Hematopoietic multipotent progenitor cell (in vitro differentiated cells): ENCODE measurements around the gene MRPS18B. TPM values are rescaled to one million over a fixed set of nuclear protein-coding genes. Genes with fewer than 3 reads are reported as not detected.

Experiments
- DNase-seq, 3 donors: peaks; one replicate each; pipeline ENCODE4 v3.0.0-alpha.2; 2011 to 2015; ENCODE audit warnings: low read depth in 2 of 3, low spot score in 2 of 3
- small RNA-seq: library from RNA; depleted of rRNA; stranded (forward); fragments of <200 nt; gene quantifications from one replicate; pipeline ENCODE3, GENCODE V24; 2012
- total RNA-seq: library from RNA; depleted of rRNA; stranded (reverse); fragments of >200 nt; gene quantifications from one replicate; pipeline ENCODE4 v1.2.3, GENCODE V29; 2012

The MRPS18B gene
- total RNA-seq, 1 donor = 81.1 TPM

DNA sequence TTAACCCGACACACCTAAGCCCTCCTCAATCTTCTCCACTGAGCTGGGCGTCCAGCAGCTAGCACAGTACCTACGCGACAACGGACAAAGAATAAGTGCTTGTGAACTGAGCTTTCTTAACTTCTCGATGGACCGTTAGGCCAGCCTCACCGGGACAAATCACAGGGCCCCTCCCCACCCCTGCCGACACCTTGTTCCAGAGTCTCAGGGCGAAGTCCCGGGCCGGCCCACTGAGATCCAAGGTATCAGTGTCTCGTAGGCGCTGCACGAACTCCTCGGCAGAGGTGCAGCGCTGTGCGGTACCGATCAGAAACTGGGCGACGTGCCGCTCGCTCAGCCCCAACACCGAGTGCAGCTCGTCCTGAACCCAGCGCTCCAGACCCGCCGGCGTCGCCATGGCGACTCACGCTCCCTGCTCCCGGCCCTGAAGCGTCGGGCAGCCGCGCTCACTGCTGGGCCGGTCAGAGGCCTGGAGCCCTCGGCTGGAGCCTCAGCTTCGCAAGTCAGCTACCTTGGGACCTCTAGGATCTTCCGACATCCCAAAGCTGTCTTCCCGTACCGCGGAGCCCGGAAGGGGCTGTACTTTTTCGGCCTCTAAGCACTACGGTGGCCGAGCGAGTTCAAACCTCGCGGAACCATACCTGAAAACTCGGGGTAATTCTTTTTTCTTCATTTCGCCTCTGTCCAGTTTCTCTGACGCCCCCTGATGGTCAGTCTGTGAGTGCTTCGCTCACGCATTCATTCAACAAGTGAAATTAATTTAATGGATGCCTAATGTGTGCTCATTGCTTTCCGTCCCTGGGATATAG is 55.0 kb downstream of the MRPS18B start, which contains the start of gene DHX16:
DHX16 (minus strand) TSS at position 562 of the 809 bp plus-strand sequence; CDS start at position 397, 165 bp downstream.
- peak; percentile 89 to 97 (median 97) for DNase-seq

Small RNAs within 50 kb of the gene (small RNA-seq; reads per million reads assigned to genes)
- gene MIR877 = 0.34 reads per million

Other genes starting within 250 kb of the MRPS18B start
- 1,118 TPM for gene HLA-E, start 128.3 kb upstream of the MRPS18B start, total RNA-seq
- gene GNL1, start 61.4 kb upstream of the MRPS18B start, total RNA-seq = 46.6 TPM
- 14.5 TPM for gene PRR3, start 60.5 kb upstream of the MRPS18B start, total RNA-seq
- gene ABCF1, start 46.4 kb upstream of the MRPS18B start, total RNA-seq = 40.7 TPM
- gene PPP1R10, start 597 bp upstream of the MRPS18B start, total RNA-seq = 71.9 TPM
- 11.0 TPM for gene ATAT1, start 9.0 kb downstream of the MRPS18B start, total RNA-seq
- gene C6orf136, start 29.3 kb downstream of the MRPS18B start, total RNA-seq = 12.9 TPM
- 42.3 TPM for gene DHX16, start 55.2 kb downstream of the MRPS18B start, total RNA-seq
- gene PPP1R18, start 68.8 kb downstream of the MRPS18B start, total RNA-seq = 53.3 TPM
- 9.4 TPM for gene NRM, start 73.1 kb downstream of the MRPS18B start, total RNA-seq
- 14.0 TPM for gene MDC1, start 99.4 kb downstream of the MRPS18B start, total RNA-seq
- gene TUBB, start 102.5 kb downstream of the MRPS18B start, total RNA-seq = 446 TPM
- gene FLOT1, start 124.8 kb downstream of the MRPS18B start, total RNA-seq = 50.6 TPM
- gene IER3, start 126.7 kb downstream of the MRPS18B start, total RNA-seq = 4.3 TPM